NCI-H1417 (cell line): Measurements from ENCODE around the gene POGLUT2.

Experiments used
- DNase-seq, 3 experiments: peaks; one replicate each; lab custom pipeline; 2025; lab: John Stamatoyannopoulos, UW

POGLUT2 gene

DNA sequence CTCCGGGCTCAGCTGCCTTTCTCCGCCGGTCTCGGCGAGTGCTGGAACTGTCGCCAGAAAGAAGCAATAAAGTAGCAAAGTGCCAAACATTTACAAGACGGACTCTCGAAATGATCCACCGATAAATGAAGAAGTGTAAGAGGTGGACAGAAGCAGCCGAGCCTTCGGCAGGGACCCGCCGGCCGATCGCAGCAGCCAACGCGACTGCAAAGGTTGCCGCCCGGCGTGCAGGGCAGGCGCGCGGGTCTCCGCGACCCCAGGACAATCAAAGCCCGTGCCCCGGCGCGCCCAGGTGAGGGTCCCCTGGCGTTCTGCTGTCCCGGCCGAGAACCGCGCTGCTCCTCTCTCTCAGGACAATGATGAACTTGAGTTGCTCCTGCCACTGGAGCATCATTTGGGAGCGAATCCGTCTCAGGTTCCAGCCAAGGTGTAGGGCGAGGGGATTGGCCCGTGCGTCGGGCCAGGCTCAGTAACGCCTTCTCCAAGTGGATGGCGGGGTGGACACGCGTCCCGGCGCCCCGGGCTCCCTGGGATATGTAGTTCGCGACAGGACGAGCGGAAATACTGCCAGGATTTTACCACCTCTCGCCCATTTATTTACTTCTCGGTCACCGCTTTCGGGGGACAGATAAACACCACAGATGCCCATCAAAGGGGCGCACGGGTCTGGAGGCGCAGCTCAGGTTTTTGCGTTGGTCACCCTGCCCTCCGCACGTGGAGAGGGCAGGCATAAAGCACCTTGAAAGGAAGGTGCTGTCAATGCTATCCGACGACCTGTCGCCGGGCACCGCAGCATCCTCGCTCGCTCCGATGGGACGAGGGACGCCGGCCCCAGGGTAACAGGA lies at the start of gene POGLUT2, which contains the start of gene BIVM:
Gene POGLUT2 (minus strand): TSS at position 396 of the 845 bp plus-strand sequence. CDS start 306 bp downstream, at position 90.
Gene BIVM (plus strand): TSS at position 539 of the 845 bp plus-strand sequence. CDS start 8,149 bp downstream, outside the sequence.
- DNase-seq = peak; percentile 97

DNA sequence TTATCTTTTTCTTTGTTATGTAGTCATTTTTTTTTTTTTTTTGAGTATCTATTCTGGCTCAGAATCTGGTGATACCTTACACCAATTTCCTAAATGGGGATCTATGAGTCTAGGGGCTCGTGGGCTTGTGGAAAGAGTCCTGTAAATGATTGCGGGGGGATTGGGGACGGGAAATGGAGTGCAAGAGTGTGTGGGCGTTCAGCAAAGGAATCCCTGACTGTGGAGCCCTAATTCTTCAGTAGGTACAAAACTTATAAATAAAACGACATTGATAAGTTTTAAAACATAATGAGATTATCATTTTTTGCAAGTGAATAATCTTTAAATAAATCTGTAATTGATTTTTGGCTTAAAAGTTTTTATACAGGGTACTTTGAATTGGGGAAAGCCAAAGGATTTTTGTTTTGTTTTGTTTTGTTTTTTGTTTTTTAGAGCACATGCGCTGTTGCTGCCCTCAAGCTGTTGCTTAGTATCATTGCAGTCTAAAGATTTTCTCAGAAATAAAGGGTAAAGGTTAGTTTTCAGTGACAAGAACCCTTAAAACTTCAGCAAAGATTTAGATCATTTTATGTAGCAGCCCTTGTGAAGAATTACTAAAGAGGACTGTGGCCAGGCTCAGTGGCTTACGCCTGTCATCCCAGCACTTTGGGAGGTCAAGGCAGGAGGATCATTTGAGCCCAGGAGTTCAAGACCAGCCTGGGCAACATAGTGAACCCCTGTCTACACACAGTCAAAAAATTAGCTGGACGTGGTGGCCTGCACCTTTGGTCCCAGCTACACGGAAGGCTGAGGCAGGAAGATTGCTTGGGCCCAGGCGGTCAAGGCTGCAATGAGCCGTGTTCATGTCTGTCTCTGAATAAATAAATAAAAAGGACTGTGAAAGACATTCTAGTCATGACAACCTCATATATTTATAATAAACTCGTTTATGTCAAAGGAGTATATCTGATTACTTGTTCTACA lies 48.8 kb upstream of the POGLUT2 start:
- DNase-seq = peak in 2 of 3 experiments; percentile 55 to 65

DNA sequence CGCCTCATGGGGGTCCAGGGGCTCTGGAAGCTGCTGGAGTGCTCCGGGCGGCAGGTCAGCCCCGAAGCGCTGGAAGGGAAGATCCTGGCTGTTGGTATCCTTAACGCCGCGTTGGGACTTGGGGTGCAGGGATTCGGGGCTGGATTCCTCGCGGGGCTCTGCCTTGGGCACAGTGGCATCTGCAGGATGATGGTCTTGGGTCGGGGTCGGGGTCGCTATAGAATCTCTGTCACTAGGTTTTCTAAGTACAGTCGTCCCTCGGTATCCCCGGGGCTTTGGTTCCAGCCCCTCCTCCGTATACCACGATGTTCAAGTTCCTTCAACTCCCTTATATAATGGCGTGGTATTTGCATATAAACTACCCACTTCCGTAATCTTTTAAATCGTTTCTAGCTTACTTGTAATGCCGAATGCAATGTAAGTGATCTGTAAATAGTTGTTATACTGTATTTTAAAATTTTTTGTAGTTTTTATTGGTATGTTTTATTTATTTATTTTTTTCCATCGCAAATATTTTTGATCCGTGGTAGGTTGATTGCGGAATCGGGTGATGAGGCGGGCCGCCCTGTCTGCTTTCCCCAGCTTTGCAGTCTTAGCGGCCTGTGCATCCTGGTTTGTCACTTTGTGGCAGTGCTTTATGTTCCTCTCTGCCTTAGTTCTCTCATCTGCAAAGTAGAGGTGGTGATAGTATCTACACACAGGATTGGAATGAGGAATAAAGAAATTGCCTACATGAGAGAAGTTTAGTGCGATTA lies 47.7 kb upstream of the POGLUT2 start:
- peak; percentile 55 to 81 (median 68) for DNase-seq

DNA sequence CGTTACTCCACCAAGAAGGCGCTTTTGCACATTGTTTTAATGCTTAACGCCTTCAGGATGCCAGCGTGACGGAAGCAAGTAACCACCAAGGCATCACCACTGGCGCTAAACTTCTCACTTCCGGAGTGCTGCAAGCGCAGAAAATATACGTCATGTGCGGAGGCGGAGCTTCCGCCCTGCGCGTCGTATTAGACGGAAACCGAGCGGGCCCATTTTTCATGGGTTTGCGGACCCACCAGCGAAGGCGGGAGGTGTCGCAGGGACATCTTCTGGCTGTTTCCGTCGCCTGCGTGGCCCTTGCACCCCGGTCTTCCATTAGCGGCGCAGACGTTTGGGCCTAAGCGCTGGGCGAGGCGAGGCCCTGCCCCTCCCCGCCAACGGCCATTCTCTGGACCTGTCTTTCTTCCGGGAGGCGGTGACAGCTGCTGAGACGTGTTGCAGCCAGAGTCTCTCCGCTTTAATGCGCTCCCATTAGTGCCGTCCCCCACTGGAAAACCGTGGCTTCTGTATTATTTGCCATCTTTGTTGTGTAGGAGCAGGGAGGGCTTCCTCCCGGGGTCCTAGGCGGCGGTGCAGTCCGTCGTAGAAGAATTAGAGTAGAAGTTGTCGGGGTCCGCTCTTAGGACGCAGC lies 47.0 kb upstream of the POGLUT2 start, which contains the start of gene ERCC5:
Gene ERCC5 (plus strand): TSS at position 403 of the 631 bp plus-strand sequence. CDS start 235 bp downstream, outside the sequence.
- DNase-seq = peak; percentile 99

DNA sequence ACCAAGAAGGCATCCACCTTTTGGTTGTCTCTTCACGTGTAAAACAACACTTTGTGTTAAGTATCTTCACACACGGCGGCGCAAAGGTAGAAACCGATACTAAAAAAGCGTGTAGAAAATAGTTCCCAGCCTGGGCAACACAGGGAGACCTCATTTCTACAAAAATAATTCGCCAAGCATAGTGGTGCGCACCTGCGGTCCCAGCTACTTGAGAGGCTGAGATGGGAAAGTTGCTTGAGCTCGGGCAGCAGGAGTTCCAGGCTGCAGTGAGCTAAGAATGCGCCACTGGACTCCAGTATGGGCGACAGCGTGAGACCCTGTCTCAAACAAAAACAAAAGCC lies 46.5 kb upstream of the POGLUT2 start:
- DNase-seq = no peak

DNA sequence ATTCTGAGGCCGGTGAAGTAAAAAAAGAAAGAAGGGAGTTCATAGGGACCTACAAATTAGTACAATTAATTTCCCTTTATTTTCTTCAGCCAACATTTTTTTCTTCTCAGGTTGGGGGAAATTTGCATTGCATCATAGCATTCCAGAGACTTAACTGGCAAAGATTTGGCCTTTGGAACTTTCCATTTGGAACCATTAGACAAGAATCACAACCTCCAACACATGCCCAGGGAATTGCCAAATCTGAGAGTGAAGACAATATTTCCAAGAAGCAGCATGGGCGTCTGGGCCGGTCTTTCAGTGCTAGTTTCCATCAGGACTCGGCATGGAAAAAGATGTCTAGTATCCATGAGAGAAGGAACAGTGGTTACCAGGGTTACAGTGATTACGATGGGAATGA lies 40.7 kb upstream of the POGLUT2 start:
- no peak for DNase-seq

DNA sequence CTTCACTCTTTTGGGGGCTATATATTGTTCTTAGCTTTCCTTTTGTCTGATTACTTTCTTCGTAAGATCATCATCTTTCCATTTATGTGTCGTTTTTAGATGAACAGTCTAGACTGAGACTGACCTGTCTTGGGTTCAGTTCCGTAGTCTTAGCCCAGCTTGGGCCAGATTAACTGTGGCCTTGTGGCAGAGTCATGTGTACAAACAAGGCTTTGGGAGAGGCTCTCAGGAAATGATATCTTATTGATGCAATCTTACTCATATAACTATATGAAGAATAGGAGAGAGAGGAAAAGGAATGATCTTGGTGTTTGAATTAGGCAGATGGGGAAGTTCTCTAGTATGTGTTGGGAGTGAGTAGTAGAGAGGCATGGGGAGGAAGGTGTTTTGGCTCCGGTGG lies 40.2 kb upstream of the POGLUT2 start:
- no peak for DNase-seq

DNA sequence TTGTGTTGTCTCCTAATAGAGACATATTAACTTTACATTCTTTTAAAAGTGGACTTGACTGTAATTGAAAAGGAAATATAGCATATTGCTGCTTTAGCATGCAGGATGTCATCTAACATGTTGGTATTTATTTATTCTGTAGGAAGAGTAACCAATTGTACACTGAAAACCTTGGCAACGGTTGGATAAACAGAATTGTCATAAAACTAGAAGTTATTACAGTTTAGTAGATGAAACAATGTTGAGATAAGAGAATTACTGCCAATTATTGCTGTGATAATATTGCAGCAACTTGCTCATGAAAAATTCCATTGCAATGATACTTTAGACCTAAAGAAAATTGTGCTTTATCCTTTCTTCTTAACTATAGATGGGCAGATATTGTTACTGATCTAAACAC lies 39.5 kb upstream of the POGLUT2 start:
- DNase-seq = no peak

DNA sequence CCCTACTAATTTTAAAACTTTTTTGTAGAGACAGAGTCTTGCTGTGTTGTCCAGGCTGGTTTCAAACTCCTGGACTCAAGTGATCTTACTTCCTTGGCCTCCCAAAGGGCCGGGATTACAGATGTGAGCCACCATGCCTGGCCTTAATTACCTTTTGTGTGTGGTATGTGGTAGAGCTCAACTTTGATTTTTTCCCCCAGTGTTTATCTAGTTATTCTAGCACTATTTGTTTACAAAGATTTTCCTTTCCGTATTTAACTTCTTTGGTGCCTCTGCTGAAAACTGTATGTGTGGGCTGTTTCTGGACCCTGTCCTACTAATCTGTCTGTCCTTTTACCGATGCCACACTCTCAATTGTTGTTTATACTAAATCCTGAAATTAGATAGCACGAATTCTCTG lies 37.7 kb upstream of the POGLUT2 start:
- DNase-seq = no peak

DNA sequence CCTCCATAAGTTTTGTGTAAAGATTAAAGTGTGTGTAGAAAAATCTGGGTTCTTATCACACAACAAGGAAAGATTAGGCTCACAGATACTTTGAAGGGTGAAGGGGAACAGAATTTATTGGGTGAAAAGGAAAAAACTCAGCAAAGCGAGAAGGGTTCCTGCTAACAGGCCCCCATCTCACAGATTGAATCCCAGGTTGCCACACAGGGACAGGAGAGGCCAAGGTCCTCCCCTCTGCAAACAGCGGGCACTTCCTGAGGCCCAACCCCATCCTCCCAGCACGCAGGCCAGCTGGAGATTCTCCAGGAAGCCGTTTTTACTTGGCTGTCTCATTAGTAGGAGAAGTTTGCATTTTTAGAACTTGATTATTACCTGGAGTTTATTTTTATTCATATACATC lies 31.9 kb upstream of the POGLUT2 start:
- DNase-seq = no peak

DNA sequence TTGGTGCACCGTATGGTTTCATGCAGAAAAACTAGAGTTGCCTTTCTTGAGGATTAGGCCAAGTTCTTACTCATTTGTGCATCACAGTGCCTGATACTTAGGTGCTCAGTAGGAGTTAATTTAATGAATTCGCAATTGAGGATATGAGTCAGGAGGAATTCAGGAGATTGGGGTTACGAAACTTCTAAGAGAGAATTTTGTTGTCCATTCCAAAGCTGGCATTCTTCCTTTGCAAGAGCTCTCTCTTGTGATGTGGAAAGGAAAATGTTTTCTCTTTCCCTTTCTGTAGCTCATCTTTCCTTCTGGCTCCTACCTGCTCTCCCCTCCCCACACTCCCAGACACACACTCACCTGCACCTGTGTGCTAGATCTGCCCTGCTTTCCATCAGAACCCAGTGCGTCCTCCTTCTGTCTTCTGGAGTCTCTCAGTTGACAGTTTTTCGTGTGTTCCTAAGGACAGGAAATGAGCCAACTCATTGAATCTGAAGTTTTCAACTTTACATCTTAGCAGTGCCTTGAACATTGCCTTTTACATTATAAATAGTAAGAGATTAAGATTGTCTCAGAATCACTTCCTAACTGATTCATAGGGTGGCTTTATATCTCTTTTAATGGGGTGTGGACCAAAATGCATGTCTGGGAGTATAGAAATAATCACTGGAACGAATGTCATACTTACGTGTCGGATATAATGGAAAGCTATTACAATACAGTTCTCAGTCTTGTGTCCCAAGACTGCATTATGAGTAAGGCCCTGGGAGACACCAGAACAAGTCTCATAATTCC lies 27.3 kb upstream of the POGLUT2 start:
- no peak for DNase-seq

DNA sequence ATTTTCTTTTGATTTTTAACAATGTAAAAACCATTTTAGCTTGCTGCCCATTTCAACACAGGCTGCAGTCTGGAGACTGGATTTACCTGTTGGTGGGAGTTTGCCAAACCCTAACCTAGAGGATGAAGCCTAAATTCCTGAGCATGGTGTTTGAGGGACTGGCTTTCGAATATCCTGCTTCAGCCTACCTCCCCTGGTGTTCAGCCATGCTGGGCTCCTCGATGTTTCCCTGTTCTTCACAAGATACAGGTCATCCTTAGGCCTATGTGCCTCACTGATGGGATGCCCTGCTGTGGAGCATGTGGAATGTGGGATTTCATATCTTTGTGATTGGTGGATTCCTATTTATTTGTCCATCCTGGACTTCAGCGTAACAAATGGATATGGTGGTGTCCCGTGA lies 26.6 kb upstream of the POGLUT2 start:
- DNase-seq = no peak

DNA sequence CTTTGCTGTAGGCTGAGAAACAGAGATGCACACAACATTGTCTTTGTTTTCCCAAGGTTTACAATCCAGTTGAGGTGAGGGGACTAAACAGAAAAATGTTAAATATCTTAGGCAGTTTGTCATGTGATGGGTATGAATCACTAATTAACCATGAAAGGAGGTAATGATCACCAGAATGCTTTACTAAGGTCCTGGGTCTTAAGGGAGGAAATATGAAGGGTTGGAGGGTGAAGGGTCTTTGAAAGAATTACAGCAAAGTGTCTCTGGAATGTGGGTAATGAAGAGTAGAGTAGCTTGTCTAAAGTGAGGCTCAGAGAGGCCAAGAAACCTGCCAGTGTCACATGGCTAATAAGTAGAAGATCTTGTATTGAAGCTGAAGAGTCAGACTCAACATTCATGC lies 19.1 kb upstream of the POGLUT2 start:
- DNase-seq = no peak

DNA sequence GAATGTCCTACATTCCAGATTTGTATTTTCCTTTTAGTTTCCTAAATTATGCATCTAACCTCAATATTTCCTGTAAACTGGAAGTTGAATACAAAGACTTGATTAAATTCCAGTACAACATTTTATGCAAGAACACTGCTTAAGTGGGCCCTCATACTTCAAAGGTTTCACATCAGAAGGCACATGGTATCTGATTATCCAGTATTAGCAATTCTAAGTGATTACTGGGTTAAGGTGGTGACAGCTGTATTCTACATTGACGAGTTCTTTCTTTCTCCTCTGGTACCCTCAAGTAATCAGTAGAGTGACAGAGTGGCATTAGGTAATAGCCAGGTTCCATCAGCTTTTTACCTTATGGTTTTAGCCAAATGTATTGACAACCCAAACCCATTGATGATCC lies 18.5 kb upstream of the POGLUT2 start:
- no peak for DNase-seq

DNA sequence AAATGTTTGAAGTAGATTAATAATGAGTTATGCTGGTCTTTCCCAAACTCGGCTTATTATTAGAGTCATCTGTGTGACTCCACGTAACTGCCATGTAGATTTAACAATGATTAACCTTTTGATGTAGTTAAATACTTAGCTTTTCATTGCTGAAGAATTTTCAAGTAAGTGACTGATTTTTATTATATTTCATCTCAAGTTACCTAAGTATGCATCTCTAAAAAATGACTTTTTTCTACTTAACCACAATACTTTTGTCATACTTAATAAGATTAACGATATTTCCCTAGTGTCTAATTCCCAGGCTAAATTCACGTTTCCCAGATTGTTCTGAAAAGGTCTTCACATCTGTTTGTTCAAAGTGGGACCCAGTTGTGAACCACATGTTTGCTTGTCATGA lies 17.9 kb upstream of the POGLUT2 start:
- DNase-seq = no peak

DNA sequence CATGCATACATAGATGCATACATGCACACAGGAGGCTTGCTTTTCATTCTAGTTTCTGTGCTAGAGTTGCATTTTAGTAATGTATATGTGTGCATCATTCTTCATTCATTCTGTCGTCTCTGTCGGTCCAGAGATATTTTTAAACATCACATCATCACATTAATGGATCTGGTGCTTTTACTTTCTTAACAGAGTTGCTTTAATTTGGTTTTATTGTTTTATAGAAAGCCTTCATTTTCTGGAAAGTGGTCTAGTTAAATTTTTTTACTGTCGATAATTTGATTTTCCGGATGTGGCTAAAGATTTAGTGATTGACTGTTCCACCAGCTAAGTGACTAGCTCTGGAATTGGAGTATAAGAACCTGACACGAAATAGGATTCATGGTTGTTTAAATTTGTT lies 17.0 kb upstream of the POGLUT2 start:
- no peak for DNase-seq

DNA sequence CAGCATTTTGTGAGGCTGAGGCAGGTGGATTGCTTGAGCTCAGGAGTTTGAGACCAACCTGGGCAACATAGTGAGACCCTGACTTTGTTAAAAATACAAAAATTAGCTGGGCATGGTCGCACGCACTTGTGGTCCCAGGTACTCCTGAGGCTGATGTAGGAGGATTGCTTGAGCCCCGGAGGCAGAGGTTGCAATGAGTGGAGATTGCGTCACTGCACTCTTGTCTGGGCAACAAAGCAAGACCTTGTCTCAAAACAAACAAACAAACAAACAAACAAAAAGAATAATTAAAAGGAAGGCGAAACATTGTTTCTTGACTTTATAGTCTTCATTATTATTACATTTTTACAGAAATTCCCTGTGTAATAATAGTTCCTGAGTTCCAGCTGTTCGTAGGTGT lies 16.0 kb upstream of the POGLUT2 start:
- no peak for DNase-seq

DNA sequence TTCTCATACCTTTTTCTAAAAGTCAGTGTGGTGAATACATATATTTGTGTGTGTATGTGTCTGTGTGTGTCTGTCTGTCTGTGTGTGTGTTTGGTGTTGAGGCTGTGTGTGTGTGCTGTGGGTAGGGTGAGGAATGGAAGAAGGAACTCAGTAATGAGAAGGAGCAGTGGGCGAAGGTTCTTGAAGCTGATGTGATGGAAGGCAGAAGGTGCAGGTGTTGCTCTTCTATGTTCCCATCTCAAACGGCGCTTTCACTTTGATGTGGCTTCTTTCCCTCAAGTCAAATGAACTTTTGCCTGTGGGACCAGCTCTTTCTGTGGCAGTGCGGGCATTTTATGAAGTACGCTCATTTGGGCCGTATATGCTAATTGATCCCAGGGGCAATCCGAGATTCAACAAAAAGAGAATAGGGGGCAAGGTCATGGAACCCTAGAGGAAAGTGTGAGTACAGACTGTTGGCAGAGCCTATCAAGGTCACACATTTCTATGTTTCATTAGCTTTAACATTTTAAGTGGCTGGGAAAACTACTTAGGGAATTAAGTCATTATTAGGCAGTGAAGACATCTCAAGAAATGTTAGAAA lies 15.3 kb upstream of the POGLUT2 start:
- no peak for DNase-seq

DNA sequence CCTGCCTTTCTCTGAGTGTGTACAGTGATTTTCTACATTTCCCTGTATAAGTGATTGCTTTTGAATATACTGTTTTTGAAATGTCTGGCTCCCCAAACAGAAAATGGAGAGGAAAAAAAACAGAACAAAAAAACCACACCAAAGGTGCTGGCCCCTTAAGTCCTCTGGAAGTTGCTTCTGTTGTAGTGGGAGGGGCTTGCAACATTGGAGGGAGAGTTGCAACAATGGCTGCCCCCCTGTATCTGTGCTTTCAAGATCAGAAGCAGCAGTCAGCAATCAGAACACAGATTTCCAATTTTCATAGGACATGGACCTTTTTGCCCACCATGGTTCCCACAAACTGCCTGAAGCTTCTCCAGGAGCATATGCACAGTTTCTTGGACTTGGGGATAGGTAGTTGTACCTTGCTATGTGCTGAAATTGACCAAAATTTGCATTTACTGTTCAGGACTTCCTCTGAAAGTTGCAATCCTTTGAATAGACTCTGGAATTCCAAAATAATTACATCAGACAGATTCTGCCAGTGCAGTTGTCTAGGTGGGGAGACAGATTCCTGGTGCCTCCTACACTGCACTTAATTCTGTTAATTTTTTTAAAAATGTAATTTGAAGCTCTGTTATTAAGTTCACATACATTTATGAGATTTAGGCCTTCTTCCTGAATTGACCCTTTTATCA lies 14.0 kb upstream of the POGLUT2 start:
- DNase-seq = no peak

DNA sequence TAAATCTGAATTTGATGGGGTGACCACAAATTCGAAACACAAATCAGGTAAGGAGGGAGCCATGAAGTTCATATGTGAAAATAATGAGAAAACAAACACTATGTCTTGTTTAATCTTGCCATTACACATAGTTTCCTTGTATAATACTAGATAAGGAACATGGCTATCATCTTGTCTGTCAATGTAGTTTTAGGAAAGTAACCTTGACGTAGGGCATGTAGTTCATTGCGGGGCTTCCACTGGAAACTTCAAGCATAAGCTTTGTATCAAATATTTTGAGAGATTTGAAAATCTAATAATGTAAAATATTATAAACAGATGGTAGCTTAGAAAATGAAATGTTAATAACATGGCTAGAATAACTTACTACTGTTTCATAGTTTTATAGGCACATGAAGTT lies 8.9 kb upstream of the POGLUT2 start:
- DNase-seq = no peak
